MCF 10A (cell line): Measurements from ENCODE around the gene SAMD4A. TPM values are rescaled to one million over a fixed set of nuclear protein-coding genes. Genes with fewer than 3 reads are reported as not detected.
A peak's percentile ranks its signal among the peaks of the same experiment; 100 is the strongest.

Source experiments
- BruUV-seq: library from RNA; stranded (reverse); fragments of 400-500 nt; replicated peaks from 2 replicates; lab custom pipeline; 2021; lab: Mats Ljungman, UMichigan
- CTCF ChIA-PET: fragments of 300-600 bp; sonication (Branson Sonifier 250); formaldehyde crosslinking; extraction: SDS; loops from one replicate; lab custom pipeline; 2021; ENCODE audit warnings: antibody characterized with exemption, inconsistent platforms; lab: Yijun Ruan, JAX
- POLR2A ChIA-PET: fragments of 300-600, 350-650 bp; sonication (Branson Sonifier 250); formaldehyde crosslinking; extraction: SDS; loops from one replicate; lab custom pipeline; 2020; ENCODE audit warnings: antibody characterized with exemption, inconsistent platforms; lab: Yijun Ruan, JAX
- DNase-seq: peaks from one replicate; pipeline ENCODE4 v3.0.0-alpha.2; 2018; ENCODE audit not compliant: unreplicated experiment
- H3K27ac Mint-ChIP-seq: one replicate; pipeline ENCODE4 v1.8.0; 2022; ENCODE audit warnings: mild to moderate bottlenecking, low read depth, mixed read lengths; ENCODE audit not compliant: unreplicated experiment
- H3K27me3 Mint-ChIP-seq: one replicate; pipeline ENCODE4 v1.8.0; 2022; ENCODE audit warnings: mixed read lengths; ENCODE audit not compliant: insufficient read depth, unreplicated experiment
- H3K36me3 Mint-ChIP-seq: one replicate; pipeline ENCODE4 v1.8.0; 2022; ENCODE audit warnings: mild to moderate bottlenecking, moderate library complexity, mixed read lengths; ENCODE audit not compliant: insufficient read depth, unreplicated experiment
- H3K4me1 Mint-ChIP-seq: one replicate; pipeline ENCODE4 v1.8.0; 2022; ENCODE audit warnings: mixed read lengths; ENCODE audit not compliant: insufficient read depth, unreplicated experiment
- H3K4me3 Mint-ChIP-seq: one replicate; pipeline ENCODE4 v1.8.0; 2022; ENCODE audit warnings: mild to moderate bottlenecking, moderate library complexity, mixed read lengths; ENCODE audit not compliant: unreplicated experiment
- H3K9me3 Mint-ChIP-seq: one replicate; pipeline ENCODE4 v1.8.0; 2022; ENCODE audit warnings: mixed read lengths; ENCODE audit not compliant: unreplicated experiment
- intact Hi-C: fragments of 100-400 bp; cut with micrococcal nuclease; formaldehyde crosslinking; loops from 2 replicates; pipeline ENCODE4 v1.14.1; 2022
- total RNA-seq: library from RNA; stranded (reverse); gene quantifications from 2 replicates; pipeline ENCODE4 v1.2.3, GENCODE V29; 2022
- TF ChIP-seq, protein P1 (sequence below): fragments of 200-600 bp; IDR thresholded peaks from one replicate; pipeline ENCODE4 v1.8.0; 2022; ENCODE audit warnings: antibody characterized with exemption, mild to moderate bottlenecking; ENCODE audit not compliant: unreplicated experiment

SAMD4A gene
- total RNA-seq, 1 experiment from 2014 or later = 63.5 TPM

GRCh38 chr14:54713379-54713778 is 146.5 kb downstream of the SAMD4A start:
- no TSS peak for BruUV-seq
- POLR2A ChIA-PET = interaction anchor here (0.6 to 2.3 kb wide), 5 partner anchors 9 to 147 kb away, joined by 3 to 5 read pairs (median 3); partner anchors contain the start of gene SAMD4A
- DNase-seq = no peak
- intact Hi-C loops = no loop called here
- Mint-ChIP-seq H3K9me3 (no peaks in the 10 kb centered on the region), H3K4me3 (no peak overlapping the region), H3K4me1 (peaks cover 6% of the 10 kb centered on the region), H3K27ac (no peak overlapping the region), H3K27me3 (no peaks in the 10 kb centered on the region), H3K36me3 (peaks cover 7% of the 10 kb centered on the region)
- CTCF ChIA-PET = interaction anchor here (0.8 to 1.7 kb wide), 4 partner anchors 22 to 149 kb away, joined by 3 to 4 read pairs (median 4); no protein-coding TSS in a partner anchor
- TF ChIP-seq, protein P1, sequence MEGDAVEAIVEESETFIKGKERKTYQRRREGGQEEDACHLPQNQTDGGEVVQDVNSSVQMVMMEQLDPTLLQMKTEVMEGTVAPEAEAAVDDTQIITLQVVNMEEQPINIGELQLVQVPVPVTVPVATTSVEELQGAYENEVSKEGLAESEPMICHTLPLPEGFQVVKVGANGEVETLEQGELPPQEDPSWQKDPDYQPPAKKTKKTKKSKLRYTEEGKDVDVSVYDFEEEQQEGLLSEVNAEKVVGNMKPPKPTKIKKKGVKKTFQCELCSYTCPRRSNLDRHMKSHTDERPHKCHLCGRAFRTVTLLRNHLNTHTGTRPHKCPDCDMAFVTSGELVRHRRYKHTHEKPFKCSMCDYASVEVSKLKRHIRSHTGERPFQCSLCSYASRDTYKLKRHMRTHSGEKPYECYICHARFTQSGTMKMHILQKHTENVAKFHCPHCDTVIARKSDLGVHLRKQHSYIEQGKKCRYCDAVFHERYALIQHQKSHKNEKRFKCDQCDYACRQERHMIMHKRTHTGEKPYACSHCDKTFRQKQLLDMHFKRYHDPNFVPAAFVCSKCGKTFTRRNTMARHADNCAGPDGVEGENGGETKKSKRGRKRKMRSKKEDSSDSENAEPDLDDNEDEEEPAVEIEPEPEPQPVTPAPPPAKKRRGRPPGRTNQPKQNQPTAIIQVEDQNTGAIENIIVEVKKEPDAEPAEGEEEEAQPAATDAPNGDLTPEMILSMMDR = no peak

- no peaks in the 10 kb centered on the region for H3K9me3 Mint-ChIP-seq
- intact Hi-C loops = no loop called here
- ChIA-PET CTCF (interaction anchor here (1.0 kb wide), 1 partner anchor 59 kb away, joined by 4 read pairs; no protein-coding TSS in a partner anchor), POLR2A (interaction anchor here (2.3 kb wide), 1 partner anchor 149 kb away, joined by 5 read pairs; the partner anchor contains the start of gene SAMD4A)
- peak; percentile 33 for DNase-seq
- H3K27me3 Mint-ChIP-seq = no peaks in the 10 kb centered on the region
- no TSS peak for BruUV-seq
- H3K4me3 Mint-ChIP-seq = no peak overlapping the region
- H3K36me3 Mint-ChIP-seq = peaks cover 11% of the 10 kb centered on the region
- H3K4me1 Mint-ChIP-seq = peaks cover 6% of the 10 kb centered on the region
- no peak overlapping the region for H3K27ac Mint-ChIP-seq
- TF ChIP-seq, protein P1 = no peak
Observed at GRCh38 chr14:54715239-54715638, 148.3 kb downstream of the SAMD4A start.

DNA sequence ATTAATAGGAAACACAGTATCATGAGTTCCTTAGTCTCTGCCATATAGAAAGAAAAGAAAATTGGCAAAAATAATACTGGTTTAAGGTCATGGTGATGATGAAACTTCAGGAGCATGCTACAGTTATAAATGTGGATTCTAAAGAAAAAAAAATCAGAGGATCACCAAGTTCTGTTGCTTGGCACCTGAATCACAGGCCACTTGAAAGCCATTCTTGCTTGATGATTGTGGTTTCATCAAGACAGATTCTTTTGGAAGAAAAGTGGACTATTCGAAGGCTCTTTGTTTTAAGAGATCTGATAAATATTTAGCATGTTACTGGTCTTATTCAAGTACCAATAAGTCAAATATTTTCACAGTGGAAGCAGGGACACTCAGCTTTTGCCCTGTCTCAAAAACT is 148.9 kb downstream of the SAMD4A start:
- CTCF ChIA-PET = no interaction called here
- H3K4me3 Mint-ChIP-seq = no peak overlapping the region
- no peak overlapping the region for H3K27ac Mint-ChIP-seq
- TF ChIP-seq, protein P1 = no peak
- H3K36me3 Mint-ChIP-seq = peaks cover 11% of the 10 kb centered on the region
- peaks cover 8% of the 10 kb centered on the region for H3K4me1 Mint-ChIP-seq
- H3K27me3 Mint-ChIP-seq = no peaks in the 10 kb centered on the region
- POLR2A ChIA-PET = no interaction called here
- intact Hi-C loops = no loop called here
- DNase-seq = no peak
- BruUV-seq = no TSS peak
- no peaks in the 10 kb centered on the region for H3K9me3 Mint-ChIP-seq

DNA sequence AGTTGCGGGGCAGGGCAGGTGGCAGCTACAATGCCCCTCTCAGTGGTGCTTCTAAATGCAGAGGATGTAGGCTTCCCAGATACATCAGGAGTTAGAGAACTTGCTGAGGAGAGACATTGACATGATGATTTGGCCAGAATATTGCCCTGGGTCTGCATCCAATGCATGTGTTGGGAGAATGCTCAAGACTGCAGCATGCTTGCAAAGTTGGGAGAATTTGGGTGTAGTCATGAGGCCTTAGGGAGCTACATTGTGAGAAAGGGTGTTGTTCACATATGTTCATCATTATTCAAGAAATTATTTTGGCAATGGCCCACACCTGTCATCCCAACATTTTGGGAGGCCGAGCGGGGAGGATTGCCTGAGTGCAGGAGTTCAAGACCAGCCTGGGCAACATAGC is 149.9 kb downstream of the SAMD4A start:
- no peak for DNase-seq
- Mint-ChIP-seq H3K4me3 (no peak overlapping the region), H3K36me3 (peaks cover 11% of the 10 kb centered on the region), H3K9me3 (no peaks in the 10 kb centered on the region), H3K4me1 (peaks cover 11% of the 10 kb centered on the region), H3K27me3 (no peaks in the 10 kb centered on the region), H3K27ac (no peak overlapping the region)
- TF ChIP-seq, protein P1 = no peak
- no TSS peak for BruUV-seq
- POLR2A ChIA-PET = interaction anchor here (0.8 to 1.7 kb wide), 2 partner anchors 16 to 91 kb away, joined by 3 read pairs; no protein-coding TSS in a partner anchor
- intact Hi-C loops = no loop called here
- CTCF ChIA-PET = interaction anchor here (1.3 kb wide), 1 partner anchor 25 kb away, joined by 4 read pairs; no protein-coding TSS in a partner anchor
